HepG2 (cell line): ENCODE results near the gene NKD1. TPM values are rescaled to one million over a fixed set of nuclear protein-coding genes. Genes with fewer than 3 reads are reported as not detected.
A peak's percentile ranks its signal among the peaks of the same experiment; 100 is the strongest.

Experiments
- BHLHE40 ChIP-seq: IDR thresholded peaks from 2 replicates; pipeline ENCODE4 v1.6.1; 2011; ENCODE audit warnings: low read length, improper control_type of control experiment
- FIP1L1 ChIP-seq: fragments of 200-400 bp; formaldehyde crosslinking; IDR thresholded peaks from 2 replicates; pipeline ENCODE4 v1.6.1; 2018; ENCODE audit warnings: low read depth, mild to moderate bottlenecking, low read length, moderate library complexity, borderline replicate concordance; ENCODE audit not compliant: insufficient read depth
- HNRNPH1 ChIP-seq: fragments of 200-400 bp; formaldehyde crosslinking; optimal IDR thresholded peaks from 2 replicates; pipeline ENCODE3; 2017; ENCODE audit warnings: mild to moderate bottlenecking, low read depth, low read length
- KDM5B ChIP-seq: sonication (generic); formaldehyde crosslinking; IDR thresholded peaks from 2 replicates; pipeline ENCODE4 v1.4.0; 2020; ENCODE audit warnings: missing genetic modification reagents, mild to moderate bottlenecking, borderline replicate concordance
- KLF16 ChIP-seq, 2 experiments: sonication (generic) in 1 of 2; formaldehyde crosslinking in 1 of 2; IDR thresholded peaks; 2 replicates each; pipeline versions ENCODE4 v1.6.1 to v1.8.0; 2016 to 2023; ENCODE audit warnings: missing genetic modification reagents in 2 of 2, missing compliant biosample characterization in 1 of 2
- MEIS2 ChIP-seq: sonication (generic); formaldehyde crosslinking; IDR thresholded peaks from 2 replicates; pipeline ENCODE4 v1.9.0; 2021; ENCODE audit warnings: mild to moderate bottlenecking, missing genetic modification reagents
- NFKB2 ChIP-seq: sonication (generic); formaldehyde crosslinking; IDR thresholded peaks from 2 replicates; pipeline ENCODE4 v1.4.0; 2020; ENCODE audit warnings: missing genetic modification reagents, borderline replicate concordance
- NFKBIZ ChIP-seq: IDR thresholded peaks from 2 replicates; pipeline ENCODE4 v1.6.1; 2018; ENCODE audit warnings: missing genetic modification reagents, missing compliant biosample characterization
- NFYC ChIP-seq: IDR thresholded peaks from 2 replicates; pipeline ENCODE4 v1.6.1; 2016; ENCODE audit warnings: missing genetic modification reagents, missing compliant biosample characterization
- PLRG1 ChIP-seq: fragments of 450-650 bp; conservative IDR thresholded peaks from 2 replicates; pipeline ENCODE4 v1.6.1; 2016
- RNF2 ChIP-seq: fragments of 450-650 bp; conservative IDR thresholded peaks from 2 replicates; pipeline ENCODE4 v1.6.1; 2016; ENCODE audit warnings: low read depth
- SIN3B ChIP-seq: fragments of 150-350 bp; IDR thresholded peaks from 2 replicates; pipeline ENCODE4 v1.6.1; 2014; ENCODE audit warnings: low read length
- SMARCC2 ChIP-seq: fragments of 450-650 bp; IDR thresholded peaks from 2 replicates; pipeline ENCODE4 v1.6.1; 2017; ENCODE audit warnings: antibody characterized with exemption, mild to moderate bottlenecking
- SNRNP70 ChIP-seq: fragments of 200-400 bp; formaldehyde crosslinking; IDR thresholded peaks from 2 replicates; pipeline ENCODE4 v1.6.1; 2017; ENCODE audit warnings: mild to moderate bottlenecking, low read depth, low read length, moderate library complexity
- TBL1XR1 ChIP-seq: fragments of 150-350 bp; IDR thresholded peaks from 2 replicates; pipeline ENCODE4 v1.6.1; 2014; ENCODE audit warnings: borderline replicate concordance, low read length; ENCODE audit not compliant: partially characterized antibody
- TEAD3 ChIP-seq: optimal IDR thresholded peaks from 2 replicates; pipeline ENCODE3; 2016; ENCODE audit warnings: borderline replicate concordance
- U2AF1 ChIP-seq: fragments of 200-400 bp; formaldehyde crosslinking; optimal IDR thresholded peaks from 2 replicates; pipeline ENCODE3; 2017; ENCODE audit warnings: mild to moderate bottlenecking, low read depth, low read length
- XRCC5 ChIP-seq: fragments of 200-400 bp; formaldehyde crosslinking; optimal IDR thresholded peaks from 2 replicates; pipeline ENCODE3; 2017; ENCODE audit warnings: mild to moderate bottlenecking, low read length
- ZMYM4 ChIP-seq: sonication (generic); formaldehyde crosslinking; IDR thresholded peaks from 2 replicates; pipeline ENCODE4 v1.8.1; 2023; ENCODE audit warnings: mild to moderate bottlenecking, missing genetic modification reagents
- ZNF225 ChIP-seq: sonication (generic); formaldehyde crosslinking; IDR thresholded peaks from 2 replicates; pipeline ENCODE4 v1.4.0; 2020; ENCODE audit warnings: mild to moderate bottlenecking, missing genetic modification reagents
- polyA plus RNA-seq, 8 experiments: library from polyadenylated mRNA; depleted of rRNA in 3 of 8; stranded (reverse) in 7 of 8; unstranded in 1 of 8; fragments of >200 nt; fragmentation: Illumina TruSeq in 4 of 8; extraction: Trizol in 4 of 8; gene quantifications; 2 replicates each; pipeline versions ENCODE4 v1.2.1 to v1.2.3, GENCODE V29; 2011 to 2016; ENCODE audit warnings: low read depth in 4 of 8, missing spikeins in 1 of 8, mixed read lengths in 1 of 8; ENCODE audit not compliant: insufficient read depth in 1 of 8
- total RNA-seq, 5 experiments: library from RNA; depleted of rRNA; stranded (reverse); fragments of >200 nt; fragmentation: Illumina TruSeq; extraction: Trizol; gene quantifications; 2 replicates each; pipeline ENCODE4 v1.2.3, GENCODE V29; 2016; ENCODE audit warnings: low read depth in 1 of 5
- TF ChIP-seq, protein P1 (sequence below): IDR thresholded peaks from 2 replicates; pipeline ENCODE4 v1.6.1; 2012; ENCODE audit warnings: low read length, improper control_type of control experiment
- TF ChIP-seq, protein P2 (sequence below), 2 experiments: sonication (generic) in 1 of 2; formaldehyde crosslinking in 1 of 2; IDR thresholded peaks; 2 replicates each; pipeline versions ENCODE4 v1.4.0 to v1.6.1; 2016 to 2020; ENCODE audit warnings: borderline replicate concordance in 1 of 2, low read depth in 1 of 2, mild to moderate bottlenecking in 1 of 2, missing genetic modification reagents in 1 of 2

NKD1 gene
- total and polyA plus RNA-seq, 2 of the 13 experiments (the other 11 are each of a cell fraction or from before 2014, with no cell fraction given): 70.4 to 121 TPM

DNA sequence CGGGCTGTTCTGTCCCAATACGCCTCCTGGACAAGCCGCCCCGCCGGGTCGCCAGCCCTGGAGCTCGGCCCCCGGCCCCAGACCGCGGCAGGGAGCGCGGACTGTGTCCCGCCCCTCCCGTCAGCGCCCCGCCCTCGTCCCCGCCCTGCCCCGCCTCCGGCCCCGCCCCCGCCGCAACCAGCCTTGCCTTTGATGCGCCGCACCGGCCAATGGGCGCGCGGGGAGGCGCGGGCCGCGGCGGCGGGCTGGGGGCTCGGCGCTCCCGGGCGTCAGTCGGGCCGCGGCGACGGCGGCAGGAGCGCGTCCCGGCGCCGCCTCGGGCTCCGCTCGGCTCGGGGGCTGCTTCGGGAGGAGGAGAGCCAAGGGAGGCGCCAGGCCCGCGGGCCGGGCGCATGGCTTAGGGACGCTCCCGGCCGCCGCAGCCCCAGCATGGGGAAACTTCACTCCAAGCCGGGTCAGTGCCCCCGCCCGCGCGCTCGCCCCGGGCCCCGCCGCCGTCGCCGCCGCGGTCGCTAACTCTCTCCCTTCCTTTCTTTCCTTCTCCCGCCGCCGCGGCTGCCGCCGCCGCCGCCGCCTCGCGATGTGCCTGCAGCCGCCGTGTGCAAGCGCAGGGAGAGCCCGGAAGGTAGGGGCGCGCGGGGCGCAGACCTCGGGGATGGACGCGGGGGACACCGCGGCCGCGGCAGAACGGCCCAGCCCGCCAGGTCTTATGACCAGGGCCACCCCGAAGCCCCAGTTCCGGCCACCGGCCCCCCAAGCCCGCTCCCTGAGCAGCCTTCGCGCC, at the start of gene NKD1 (continued):
- TF ChIP-seq FIP1L1 (no peak), SNRNP70 (no peak), KLF16 (CRISPR knock-in tag; IDR thresholded peaks at IDR 0.05) (peak in 1 of 2 experiments; percentile 45; a peak in 1 of 4 replicates), NFYC (CRISPR knock-in tag) (0 out of 2 replicates have a peak, but pooled peaks have one; percentile 35), XRCC5 (no peak), TBL1XR1 (no peak), ZMYM4 (CRISPR knock-in tag) (0 out of 2 replicates have a peak, but pooled peaks have one; percentile 1), RNF2 (0 out of 2 replicates have a peak, but pooled peaks have one; percentile 50), KDM5B (CRISPR knock-in tag) (peak; percentile 69; the same call in 1 of the 2 replicates), NFKB2 (CRISPR knock-in tag) (peak; percentile 33; the same call in 1 of the 2 replicates), U2AF1 (peak; percentile 50), PLRG1 (no peak), SMARCC2 (no peak), NFKBIZ (CRISPR knock-in tag) (no peak), TEAD3 (CRISPR knock-in tag) (no peak), SIN3B (peak; percentile 52; the same call in 1 of the 2 replicates), BHLHE40 (peak; percentile 33), HNRNPH1 (no peak), ZNF225 (CRISPR knock-in tag) (0 out of 2 replicates have a peak, but pooled peaks have one; percentile 15), MEIS2 (CRISPR knock-in tag) (peak; percentile 49; the same call in 1 of the 2 replicates)
- TF ChIP-seq, protein P1, sequence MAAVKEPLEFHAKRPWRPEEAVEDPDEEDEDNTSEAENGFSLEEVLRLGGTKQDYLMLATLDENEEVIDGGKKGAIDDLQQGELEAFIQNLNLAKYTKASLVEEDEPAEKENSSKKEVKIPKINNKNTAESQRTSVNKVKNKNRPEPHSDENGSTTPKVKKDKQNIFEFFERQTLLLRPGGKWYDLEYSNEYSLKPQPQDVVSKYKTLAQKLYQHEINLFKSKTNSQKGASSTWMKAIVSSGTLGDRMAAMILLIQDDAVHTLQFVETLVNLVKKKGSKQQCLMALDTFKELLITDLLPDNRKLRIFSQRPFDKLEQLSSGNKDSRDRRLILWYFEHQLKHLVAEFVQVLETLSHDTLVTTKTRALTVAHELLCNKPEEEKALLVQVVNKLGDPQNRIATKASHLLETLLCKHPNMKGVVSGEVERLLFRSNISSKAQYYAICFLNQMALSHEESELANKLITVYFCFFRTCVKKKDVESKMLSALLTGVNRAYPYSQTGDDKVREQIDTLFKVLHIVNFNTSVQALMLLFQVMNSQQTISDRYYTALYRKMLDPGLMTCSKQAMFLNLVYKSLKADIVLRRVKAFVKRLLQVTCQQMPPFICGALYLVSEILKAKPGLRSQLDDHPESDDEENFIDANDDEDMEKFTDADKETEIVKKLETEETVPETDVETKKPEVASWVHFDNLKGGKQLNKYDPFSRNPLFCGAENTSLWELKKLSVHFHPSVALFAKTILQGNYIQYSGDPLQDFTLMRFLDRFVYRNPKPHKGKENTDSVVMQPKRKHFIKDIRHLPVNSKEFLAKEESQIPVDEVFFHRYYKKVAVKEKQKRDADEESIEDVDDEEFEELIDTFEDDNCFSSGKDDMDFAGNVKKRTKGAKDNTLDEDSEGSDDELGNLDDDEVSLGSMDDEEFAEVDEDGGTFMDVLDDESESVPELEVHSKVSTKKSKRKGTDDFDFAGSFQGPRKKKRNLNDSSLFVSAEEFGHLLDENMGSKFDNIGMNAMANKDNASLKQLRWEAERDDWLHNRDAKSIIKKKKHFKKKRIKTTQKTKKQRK: no peak
- TF ChIP-seq, protein P2, sequence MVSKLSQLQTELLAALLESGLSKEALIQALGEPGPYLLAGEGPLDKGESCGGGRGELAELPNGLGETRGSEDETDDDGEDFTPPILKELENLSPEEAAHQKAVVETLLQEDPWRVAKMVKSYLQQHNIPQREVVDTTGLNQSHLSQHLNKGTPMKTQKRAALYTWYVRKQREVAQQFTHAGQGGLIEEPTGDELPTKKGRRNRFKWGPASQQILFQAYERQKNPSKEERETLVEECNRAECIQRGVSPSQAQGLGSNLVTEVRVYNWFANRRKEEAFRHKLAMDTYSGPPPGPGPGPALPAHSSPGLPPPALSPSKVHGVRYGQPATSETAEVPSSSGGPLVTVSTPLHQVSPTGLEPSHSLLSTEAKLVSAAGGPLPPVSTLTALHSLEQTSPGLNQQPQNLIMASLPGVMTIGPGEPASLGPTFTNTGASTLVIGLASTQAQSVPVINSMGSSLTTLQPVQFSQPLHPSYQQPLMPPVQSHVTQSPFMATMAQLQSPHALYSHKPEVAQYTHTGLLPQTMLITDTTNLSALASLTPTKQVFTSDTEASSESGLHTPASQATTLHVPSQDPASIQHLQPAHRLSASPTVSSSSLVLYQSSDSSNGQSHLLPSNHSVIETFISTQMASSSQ (IDR thresholded peaks at IDR 0.05; ENCODE audit: low read depth): no peak
- TF ChIP-seq, protein P2 (CRISPR knock-in tag; IDR thresholded peaks at IDR 0.05; ENCODE audit: borderline replicate concordance): 0 out of 2 replicates have a peak, but pooled peaks have one; percentile 35
